GM18520 (cell line): ENCODE results near the gene CAMTA1.

Source experiments
- ATAC-seq: cut with Tn5 transposase; IDR thresholded peaks from one replicate; pipeline ENCODE4 v1.9.1; 2021; ENCODE audit not compliant: unreplicated experiment

Gene CAMTA1

GRCh38 chr1:7476861-7477547 lies 691.8 kb downstream of the CAMTA1 start:
- no peak for ATAC-seq

GRCh38 chr1:7477593-7477992 lies 692.3 kb downstream of the CAMTA1 start:
- ATAC-seq: no peak

- ATAC-seq: no peak
Measured at GRCh38 chr1:7478142-7478790, 693.0 kb downstream of the CAMTA1 start.

DNA sequence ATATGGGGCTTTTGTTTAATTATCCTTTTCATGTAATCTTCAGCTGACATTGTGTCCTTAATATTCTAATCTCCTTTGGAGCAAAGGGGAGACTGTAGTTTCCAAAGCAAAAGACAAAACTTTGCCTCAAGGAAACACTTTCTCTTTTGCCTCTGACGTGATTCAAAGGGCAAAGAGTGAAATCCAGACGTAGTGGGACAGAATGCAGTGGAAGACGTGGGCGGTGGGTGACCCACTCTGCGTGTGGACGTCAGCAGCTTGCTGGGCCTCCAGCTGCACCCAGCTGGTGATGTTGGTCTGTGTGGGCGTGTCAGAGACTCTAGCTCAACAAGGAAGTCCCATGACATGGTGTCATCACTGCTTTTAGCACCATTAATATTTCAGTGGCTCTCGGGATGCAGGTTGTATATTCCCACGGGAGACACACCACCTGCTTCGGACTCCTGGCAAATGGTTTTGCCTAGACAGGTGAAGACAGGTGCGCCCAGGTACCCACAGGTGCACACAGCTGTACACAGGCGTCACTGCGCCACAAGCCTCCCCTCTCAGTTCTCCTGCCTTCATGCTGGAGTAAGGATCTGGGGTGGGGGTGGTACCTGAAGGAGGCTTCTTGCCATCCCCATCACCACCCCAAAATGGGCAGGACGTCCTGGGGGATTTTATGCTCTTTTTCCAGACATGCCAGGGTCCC lies 693.7 kb downstream of the CAMTA1 start:
- no peak for ATAC-seq

GRCh38 chr1:7479571-7479970 lies 694.3 kb downstream of the CAMTA1 start:
- no peak for ATAC-seq

- ATAC-seq: no peak
Measured at GRCh38 chr1:7481194-7481593, 695.9 kb downstream of the CAMTA1 start.

- no peak for ATAC-seq
Measured at GRCh38 chr1:7482077-7482476, 696.8 kb downstream of the CAMTA1 start.

DNA sequence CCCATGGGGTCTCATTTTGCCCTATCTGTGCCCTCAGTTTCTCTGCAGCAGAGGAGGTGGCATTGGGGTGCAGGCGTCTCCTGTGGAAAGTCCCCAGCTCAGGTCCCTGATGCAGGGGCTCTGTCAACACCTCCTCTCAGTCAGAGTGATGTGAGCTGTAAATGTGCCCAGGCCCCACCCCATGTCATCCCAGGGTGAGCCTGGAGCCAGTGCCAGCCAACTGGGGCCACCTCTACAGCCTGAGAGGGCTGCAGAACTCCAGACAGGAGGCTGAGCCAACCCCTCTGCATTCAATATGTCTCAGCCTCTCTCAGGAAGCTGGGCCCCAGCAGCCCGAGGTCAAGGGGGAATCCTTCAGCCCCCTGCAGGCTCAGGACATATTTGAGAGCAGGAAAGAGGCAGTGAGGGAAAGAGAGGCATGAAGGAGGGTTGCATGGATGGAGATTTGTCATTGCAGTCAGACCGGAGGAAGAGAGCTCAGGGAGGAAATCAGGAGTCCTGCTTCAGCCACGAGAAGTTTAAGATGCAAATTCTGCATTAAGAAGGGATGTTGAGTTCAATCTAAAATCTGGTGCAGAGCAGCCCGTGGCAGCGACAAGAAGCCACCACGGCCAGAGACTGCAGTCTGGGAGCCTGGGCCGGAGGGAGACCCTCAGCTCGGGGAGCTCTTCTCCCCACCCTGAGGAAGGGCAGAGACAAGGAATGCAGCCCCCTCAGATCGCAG lies 697.7 kb downstream of the CAMTA1 start:
- no peak for ATAC-seq

GRCh38 chr1:7483634-7484383 lies 698.6 kb downstream of the CAMTA1 start:
- ATAC-seq: no peak

DNA sequence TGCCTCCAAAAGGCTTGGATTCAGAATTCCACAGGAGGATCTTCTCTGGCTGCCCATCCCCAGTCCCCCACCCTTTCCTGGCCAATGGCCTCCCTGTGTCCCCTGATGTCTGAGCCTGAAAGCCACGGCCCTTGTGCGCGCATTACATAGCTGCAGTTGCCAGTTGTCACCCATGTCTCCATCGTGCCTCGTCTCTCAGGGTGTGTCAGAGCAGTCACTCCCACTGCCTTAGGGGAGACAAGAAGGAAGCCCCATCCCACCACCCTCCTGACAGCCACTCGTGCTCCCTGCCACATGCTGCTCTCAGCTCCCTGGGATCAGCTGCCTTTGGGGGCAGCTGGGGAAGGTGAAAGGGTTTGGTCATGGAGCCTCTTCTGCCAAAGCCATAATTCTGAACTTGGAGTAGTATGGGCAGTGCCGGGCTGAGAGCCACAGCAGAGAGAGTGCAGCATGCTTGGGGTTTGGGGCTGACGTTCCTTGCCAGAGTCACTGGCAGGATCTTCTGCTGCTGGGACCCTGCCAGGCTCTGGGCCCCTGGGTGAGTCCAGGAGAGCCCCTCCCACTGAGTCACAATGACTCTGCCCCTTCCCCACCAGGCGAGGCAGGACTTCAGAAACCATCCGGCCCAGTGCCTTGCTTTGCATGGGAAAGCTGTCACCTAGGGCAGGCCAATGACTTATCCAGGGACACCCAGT lies 700.0 kb downstream of the CAMTA1 start:
- no peak for ATAC-seq

DNA sequence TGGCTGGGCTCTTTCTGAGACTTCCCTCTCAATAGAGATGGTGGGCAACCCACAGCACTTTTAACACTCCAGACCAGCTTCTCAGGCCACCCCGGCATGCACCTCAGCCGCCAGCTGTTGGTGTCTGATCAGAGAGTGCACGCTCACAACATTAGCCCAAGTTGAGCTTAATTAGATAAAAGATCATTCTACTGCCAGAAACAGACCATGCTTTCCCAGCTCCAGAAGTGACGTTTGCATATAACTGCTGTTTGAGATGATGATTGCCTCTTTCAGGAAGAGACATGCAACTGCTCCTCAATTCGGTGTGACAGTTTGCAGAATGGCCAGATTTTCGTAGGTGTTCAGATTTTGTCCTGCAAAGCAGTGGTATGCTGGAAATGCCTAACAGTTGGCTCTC lies 700.6 kb downstream of the CAMTA1 start:
- ATAC-seq: no peak

DNA sequence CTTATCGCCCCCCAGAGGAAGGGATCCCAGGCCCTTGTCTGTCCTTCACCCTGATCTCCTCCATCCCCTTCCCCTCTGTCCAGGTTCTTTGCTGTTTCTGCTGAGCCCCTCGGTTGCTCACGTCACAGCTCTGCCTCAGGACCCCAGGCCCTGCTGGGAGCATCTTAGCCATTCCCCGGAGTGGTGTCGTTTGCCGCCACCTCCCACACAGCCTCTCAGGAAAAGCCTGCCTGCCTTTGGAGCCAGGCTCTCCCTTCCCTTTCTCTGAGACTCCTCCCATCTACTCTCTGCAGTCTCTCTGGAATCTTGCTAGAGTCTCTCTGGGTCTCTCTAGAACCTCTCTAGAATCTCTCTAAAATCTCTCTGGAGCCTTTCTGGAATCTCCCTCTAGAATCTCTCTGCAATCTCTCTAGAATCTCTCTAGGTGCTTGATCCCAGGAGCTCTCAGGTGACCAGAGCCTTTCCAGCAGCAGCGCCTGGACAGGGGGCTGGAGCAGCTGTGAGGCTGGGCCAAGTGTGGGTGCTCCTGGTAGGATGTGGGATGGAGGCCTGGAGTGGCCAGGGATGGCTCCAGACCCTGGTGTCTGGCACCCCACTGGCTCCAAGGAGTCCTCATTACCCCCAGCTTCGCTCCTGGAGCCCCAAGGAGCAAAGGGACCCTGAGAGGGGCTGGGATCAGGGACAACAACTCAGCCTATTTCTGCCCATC lies 702.7 kb downstream of the CAMTA1 start:
- ATAC-seq: no peak

- no peak for ATAC-seq
Measured at GRCh38 chr1:7488475-7488842, 703.2 kb downstream of the CAMTA1 start.

DNA sequence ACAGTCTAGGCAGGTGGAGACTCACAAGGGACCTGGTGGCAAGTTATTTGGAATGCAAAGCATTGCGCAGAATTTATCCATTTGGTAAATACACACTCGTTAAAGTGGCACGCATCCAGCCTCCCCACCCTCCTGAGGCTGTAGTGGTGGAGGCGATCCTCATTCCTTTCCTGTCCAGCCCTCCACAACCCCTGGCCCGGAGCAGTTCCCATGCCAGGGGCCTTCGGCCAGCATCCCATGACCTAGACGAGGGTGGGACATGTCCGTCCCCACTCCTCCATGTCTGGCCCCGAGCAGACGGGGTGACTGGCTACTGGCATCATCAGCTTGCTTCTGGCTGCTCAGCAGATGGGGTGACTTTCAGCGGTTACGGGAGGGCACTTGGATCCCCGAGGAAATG lies 704.3 kb downstream of the CAMTA1 start:
- ATAC-seq: no peak

GRCh38 chr1:7490576-7490975 lies 705.3 kb downstream of the CAMTA1 start:
- ATAC-seq: no peak

DNA sequence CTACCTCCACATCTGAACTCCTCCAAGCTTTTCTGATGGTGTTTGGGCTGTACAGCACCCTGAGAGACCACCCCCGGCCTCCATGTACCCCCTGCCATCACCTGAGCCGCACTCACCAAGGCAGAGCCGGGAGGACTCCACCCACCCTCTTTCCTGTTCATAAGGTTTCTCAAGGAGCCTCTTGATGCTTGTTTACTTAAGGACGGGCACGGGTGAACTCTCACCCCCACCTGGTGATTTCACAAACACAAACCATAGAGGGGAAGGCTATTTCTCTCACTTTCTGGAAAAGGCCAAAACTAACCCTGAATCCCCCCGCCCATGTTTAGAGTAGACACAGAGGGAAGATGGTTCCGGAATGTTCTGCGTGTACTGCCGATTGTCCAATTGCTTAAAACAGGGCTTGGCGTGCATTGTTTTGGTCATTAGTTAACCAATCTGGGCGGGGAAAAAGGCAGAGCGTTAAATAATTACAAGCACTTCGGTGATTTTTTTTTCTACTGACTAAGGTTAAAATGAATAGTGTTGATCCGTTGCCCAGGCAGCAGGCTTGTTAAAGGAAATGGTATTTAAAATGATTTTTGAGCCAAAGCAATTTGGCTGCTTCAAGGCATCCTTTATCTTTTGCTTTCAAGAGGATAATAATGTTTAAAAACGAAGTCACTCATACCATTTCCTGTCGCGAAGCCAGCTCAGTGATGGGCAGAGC lies 706.0 kb downstream of the CAMTA1 start:
- ATAC-seq: no peak

DNA sequence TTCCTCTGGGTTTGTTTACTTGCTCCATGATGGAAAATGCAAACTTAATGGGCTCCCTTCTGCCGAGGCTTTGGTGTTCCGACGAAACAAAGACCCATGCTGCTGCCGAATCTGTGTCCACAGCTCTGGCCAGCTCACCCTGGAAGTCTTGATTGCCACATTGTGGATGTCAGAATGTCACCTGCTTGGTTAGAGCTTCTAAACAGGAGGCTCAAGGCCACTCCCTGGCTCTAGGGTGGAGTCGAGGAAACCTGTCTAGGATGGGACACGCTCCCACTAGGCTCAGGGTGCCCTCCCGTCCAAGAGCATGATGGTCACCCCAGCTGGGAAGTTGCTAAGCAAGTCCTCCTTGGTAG lies 706.5 kb downstream of the CAMTA1 start:
- ATAC-seq: no peak

- ATAC-seq: no peak
Measured at GRCh38 chr1:7493711-7494454, 708.6 kb downstream of the CAMTA1 start.

DNA sequence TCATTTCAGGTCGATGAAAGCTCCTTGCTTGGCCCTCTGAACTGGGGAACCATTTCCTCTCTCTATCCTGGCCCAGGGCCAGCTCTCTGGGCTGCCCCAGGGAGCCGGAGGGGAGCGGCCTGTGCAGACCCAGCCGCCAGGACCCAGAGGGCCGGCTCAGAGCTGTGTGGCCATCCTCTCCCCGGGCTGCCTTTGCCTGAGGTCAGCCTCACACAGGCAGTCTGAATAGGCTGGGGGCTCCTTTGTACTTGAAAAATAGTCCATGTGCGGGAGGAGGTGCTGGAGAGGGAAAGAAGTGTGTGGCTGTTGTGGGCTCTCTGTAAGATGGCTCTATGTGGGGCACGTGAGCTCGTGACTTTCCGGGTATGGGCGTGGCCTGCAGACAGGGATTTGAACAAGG lies 710.7 kb downstream of the CAMTA1 start:
- no peak for ATAC-seq
